Endothelial cell of umbilical vein (primary cell): ENCODE data around the gene ACAD8. TPM values are rescaled to one million over a fixed set of nuclear protein-coding genes. Genes with fewer than 3 reads are reported as not detected.

Source experiments
- BruUV-seq: library from RNA; stranded (reverse); fragments of 400-500 nt; replicated peaks from 2 replicates; lab custom pipeline; 2021; lab: Mats Ljungman, UMichigan
- CTCF ChIA-PET: fragments of 300-600, 350-600 bp; sonication (Branson Sonifier 250); formaldehyde crosslinking; loops from one replicate; lab custom pipeline; 2021; ENCODE audit warnings: antibody characterized with exemption, inconsistent platforms; lab: Charles Lee
- POLR2A ChIA-PET: fragments of 300-600, 350-600 bp; sonication (Branson Sonifier 250); formaldehyde crosslinking; loops from one replicate; lab custom pipeline; 2021; ENCODE audit warnings: antibody characterized with exemption, inconsistent platforms; lab: Charles Lee
- DNase-seq: peaks from one replicate; pipeline ENCODE4 v3.0.0-alpha.2; 2011; ENCODE audit warnings: low read depth, low spot score
- FAIRE-seq: peaks from 2 replicates; lab custom pipeline; 2011; peaks lifted over from hg19 to GRCh38; lab: Jason Lieb, UNC
- H2AFZ ChIP-seq: 2 replicates; pipeline ENCODE4 v1.6.0; 2012; ENCODE audit warnings: low read depth, low read length, control low read depth, inconsistent platforms
- H3K27ac ChIP-seq: 2 replicates; pipeline ENCODE4 v1.5.1; 2011; ENCODE audit warnings: low read depth, mild to moderate bottlenecking, control low read depth, low read length, moderate library complexity; ENCODE audit not compliant: insufficient read depth
- H3K27me3 ChIP-seq, 2 experiments: 2 replicates each; pipeline versions ENCODE4 v1.6.0 to v1.6.1; 2011; ENCODE audit warnings: low read length in 2 of 2, mixed read lengths in 1 of 2; ENCODE audit not compliant: control insufficient read depth in 2 of 2, insufficient read depth in 2 of 2
- H3K36me3 ChIP-seq, 2 experiments: 2 replicates in 1 of 2; 3 replicates in 1 of 2; pipeline ENCODE4 v1.5.1; 2011; ENCODE audit warnings: low read length in 2 of 2, mild to moderate bottlenecking in 1 of 2, moderate library complexity in 1 of 2; ENCODE audit not compliant: control insufficient read depth in 2 of 2, insufficient read depth in 2 of 2; ENCODE audit errors: extremely low read depth in 1 of 2
- H3K4me1 ChIP-seq: 3 replicates; pipeline ENCODE4 v1.5.1; 2011; ENCODE audit warnings: mild to moderate bottlenecking, low read length; ENCODE audit not compliant: control insufficient read depth, insufficient read depth; ENCODE audit errors: extremely low read depth
- H3K4me2 ChIP-seq: 2 replicates; pipeline ENCODE4 v1.6.1; 2011; ENCODE audit warnings: low read length, control low read depth, mixed read lengths; ENCODE audit not compliant: insufficient read depth
- H3K4me3 ChIP-seq, 3 experiments: fragments of 200-600 bp in 1 of 3; sonication (generic), shearing (Covaris generic) in 1 of 3; replicated peaks in 1 of 3; 2 replicates each; pipeline ENCODE4 v1.5.1; 2011 to 2016; ENCODE audit warnings: control low read depth in 3 of 3, low read length in 3 of 3, mild to moderate bottlenecking in 2 of 3, inconsistent platforms in 1 of 3, low read depth in 1 of 3, moderate library complexity in 1 of 3; ENCODE audit not compliant: insufficient read depth in 1 of 3
- H3K79me2 ChIP-seq: 2 replicates; pipeline ENCODE4 v1.6.0; 2012; ENCODE audit warnings: low read length, inconsistent platforms; ENCODE audit not compliant: control insufficient read depth, insufficient read depth
- H3K9ac ChIP-seq: replicated peaks from 2 replicates; pipeline ENCODE3; 2011; ENCODE audit warnings: low read length, control low read depth; ENCODE audit not compliant: insufficient read depth; ENCODE audit errors: extremely low read depth
- H3K9me1 ChIP-seq: replicated peaks from 3 replicates; pipeline ENCODE4 v1.6.0; 2011; ENCODE audit warnings: mild to moderate bottlenecking, low read length; ENCODE audit not compliant: control insufficient read depth, insufficient read depth; ENCODE audit errors: extremely low read depth
- H3K9me3 ChIP-seq: replicated peaks from 2 replicates; pipeline ENCODE4 v1.5.1; 2012; ENCODE audit warnings: low read length, inconsistent platforms; ENCODE audit not compliant: control insufficient read depth, insufficient read depth
- H4K20me1 ChIP-seq: replicated peaks from 2 replicates; pipeline ENCODE3; 2011; ENCODE audit warnings: mild to moderate bottlenecking, low read length; ENCODE audit not compliant: control insufficient read depth, insufficient read depth; ENCODE audit errors: extremely low read depth
- CTCF ChIP-seq, 2 donors: IDR thresholded peaks; 1 replicate in 1 of 2; 2 replicates in 1 of 2; pipeline ENCODE4 v1.5.1; 2011; ENCODE audit warnings: low read length in 2 of 2, mild to moderate bottlenecking in 2 of 2, moderate library complexity in 2 of 2, control low read depth in 1 of 2, inconsistent platforms in 1 of 2, low read depth in 1 of 2; ENCODE audit not compliant: insufficient read depth in 1 of 2; ENCODE audit errors: extremely low read depth in 1 of 2
- EZH2 ChIP-seq: IDR thresholded peaks from 2 replicates; pipeline ENCODE4 v1.6.1; 2012; ENCODE audit warnings: borderline replicate concordance, low read depth, mild to moderate bottlenecking, moderate library complexity, low read length, inconsistent platforms; ENCODE audit not compliant: severe bottlenecking
- FOS ChIP-seq: IDR thresholded peaks from 2 replicates; pipeline ENCODE4 v1.6.1; 2011; ENCODE audit warnings: mild to moderate bottlenecking, low read length, moderate library complexity, borderline replicate concordance; ENCODE audit not compliant: insufficient read depth
- GATA2 ChIP-seq: IDR thresholded peaks from 2 replicates; pipeline ENCODE4 v1.7.0; 2011; ENCODE audit warnings: low read depth, mild to moderate bottlenecking, moderate library complexity, mixed read lengths, low read length; ENCODE audit not compliant: insufficient read length, insufficient read depth
- JUN ChIP-seq: IDR thresholded peaks from 2 replicates; pipeline ENCODE4 v1.6.1; 2011; ENCODE audit warnings: borderline replicate concordance, low read depth; ENCODE audit not compliant: insufficient read length, insufficient read depth
- MAX ChIP-seq: IDR thresholded peaks from 2 replicates; pipeline ENCODE4 v1.6.1; 2011; ENCODE audit not compliant: insufficient read depth, insufficient read length
- MYC ChIP-seq: IDR thresholded peaks from one replicate; pipeline ENCODE4 v1.6.1; 2011; ENCODE audit warnings: mild to moderate bottlenecking, low read depth, low read length
- POLR2A ChIP-seq: IDR thresholded peaks from 2 replicates; pipeline ENCODE4 v1.6.1; 2012; ENCODE audit warnings: low read depth, mild to moderate bottlenecking, control low read depth, low read length
- POLR2AphosphoS5 ChIP-seq: IDR thresholded peaks from 2 replicates; pipeline ENCODE4 v1.6.1; 2012; ENCODE audit warnings: low read depth, mild to moderate bottlenecking, control low read depth, low read length, moderate library complexity; ENCODE audit not compliant: insufficient read depth
- dilution Hi-C: fragments of 300-500 bp; cut with MboI; formaldehyde crosslinking; loops from one replicate; pipeline ENCODE4 v1.15.0; 2019; ENCODE audit warnings: low sequenced_read_pairs; ENCODE audit not compliant: extremely low pct_ligation_motif_present
- intact Hi-C: fragments of 100-400 bp; cut with micrococcal nuclease; formaldehyde crosslinking; loops from one replicate; pipeline ENCODE4 v1.10.0; 2022
- polyA plus RNA-seq, 4 experiments: library from polyadenylated mRNA; depleted of rRNA in 3 of 4; stranded (reverse) in 3 of 4; unstranded in 1 of 4; fragments of >200 nt; gene quantifications; 2 replicates each; pipeline versions ENCODE4 v1.2.1 to v1.2.3, GENCODE V29; 2011 to 2012; ENCODE audit warnings: missing spikeins in 1 of 4
- total RNA-seq: library from RNA; stranded (reverse); gene quantifications from 2 replicates; pipeline ENCODE4 v1.2.3, GENCODE V29; 2021

The ACAD8 gene
- total and polyA plus RNA-seq, 2 donors (not counting 3 experiments of a cell fraction or from before 2014, with no cell fraction given): 22.9 to 29.0 TPM

GRCh38 chr11:134229126-134229790, 24.1 kb upstream of the ACAD8 start:
- H3K9me1 ChIP-seq: no peaks in the 10 kb centered on the region
- ChIA-PET POLR2A (no interaction called here), CTCF (no interaction called here)
- H3K4me1 ChIP-seq: peaks cover 36% of the 10 kb centered on the region
- H3K27me3 ChIP-seq: no peaks in the 10 kb centered on the region
- no peak overlapping the region for H3K4me2 ChIP-seq
- FAIRE-seq (no peak), DNase-seq (no peak)
- H3K79me2 ChIP-seq: peaks cover 70% of the 10 kb centered on the region
- no peaks in the 10 kb centered on the region for H4K20me1 ChIP-seq
- H3K9ac ChIP-seq: no peak overlapping the region
- BruUV-seq: no TSS peak
- no peak overlapping the region for H3K4me3 ChIP-seq
- H3K9me3 ChIP-seq: no peaks in the 10 kb centered on the region
- H3K27ac ChIP-seq: no peak overlapping the region
- no peak overlapping the region for H2AFZ ChIP-seq
- intact Hi-C loops (no loop called here), dilution Hi-C loops (no loop called here)
- TF ChIP-seq EZH2 (no peak), MAX (no peak), FOS (no peak), GATA2 (no peak), JUN (no peak), POLR2A (no peak), POLR2AphosphoS5 (no peak), MYC (no peak), CTCF (IDR thresholded peaks at IDR 0.05; ENCODE audit: extremely low read depth in 1 of 2, insufficient read depth in 1 of 2, low read depth in 1 of 2, low read length in 2 of 2) (no peak)
- no peaks in the 10 kb centered on the region for H3K36me3 ChIP-seq
